ENCODE measurements around the gene GCHFR. TPM values are rescaled to one million over a fixed set of nuclear protein-coding genes. Genes with fewer than 3 reads are reported as not detected.

GCHFR gene
- total RNA-seq, 1 experiment from 2014 or later, result 59.2 TPM

DNA sequence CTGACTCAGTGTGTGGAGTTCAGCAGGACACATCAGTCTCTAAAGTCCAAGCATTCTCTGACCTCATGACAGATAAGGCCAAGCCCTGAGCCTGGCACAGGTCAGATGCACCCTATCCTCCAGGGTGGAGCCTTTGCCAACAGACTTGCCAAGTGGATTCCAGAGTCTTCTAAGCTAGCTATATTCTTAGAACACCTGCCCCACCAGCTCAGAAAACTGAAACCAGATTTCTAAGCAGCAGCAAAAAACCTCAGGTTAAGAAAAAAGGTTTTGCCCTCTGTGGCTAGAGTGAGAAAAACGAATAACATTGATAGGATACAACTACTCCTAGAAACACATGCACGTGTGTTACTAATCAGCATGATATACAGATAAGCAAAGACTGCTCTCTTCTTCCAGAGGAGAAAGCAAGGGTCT is 20.4 kb upstream of the GCHFR start:
- H3K27me3 ChIP-seq (replicated peaks; ENCODE audit: control insufficient read depth, insufficient read depth, low read length), result no peaks in the 10 kb centered on the region
- Mint-ChIP-seq H3K27ac (ENCODE audit: unreplicated experiment) (no peak overlapping the region), H3K27me3 (ENCODE audit: insufficient read depth, unreplicated experiment) (no peaks in the 10 kb centered on the region), H3K9me3 (ENCODE audit: unreplicated experiment) (no peaks in the 10 kb centered on the region), H3K4me3 (ENCODE audit: unreplicated experiment) (no peak overlapping the region), H3K36me3 (ENCODE audit: insufficient read depth, unreplicated experiment) (peaks cover 47% of the 10 kb centered on the region), H3K4me1 (ENCODE audit: low read depth, unreplicated experiment) (peaks cover 12% of the 10 kb centered on the region)
- H3K9me3 ChIP-seq, result no peaks in the 10 kb centered on the region
- intact Hi-C loops (cut with micrococcal nuclease; ENCODE audit: unreplicated experiment), result no loop called here
- H3K4me1 ChIP-seq, result peaks cover 15% of the 10 kb centered on the region
- H3K4me3 ChIP-seq (ENCODE audit: low read depth, low read length), result no peak overlapping the region
- TF ChIP-seq, protein P1, sequence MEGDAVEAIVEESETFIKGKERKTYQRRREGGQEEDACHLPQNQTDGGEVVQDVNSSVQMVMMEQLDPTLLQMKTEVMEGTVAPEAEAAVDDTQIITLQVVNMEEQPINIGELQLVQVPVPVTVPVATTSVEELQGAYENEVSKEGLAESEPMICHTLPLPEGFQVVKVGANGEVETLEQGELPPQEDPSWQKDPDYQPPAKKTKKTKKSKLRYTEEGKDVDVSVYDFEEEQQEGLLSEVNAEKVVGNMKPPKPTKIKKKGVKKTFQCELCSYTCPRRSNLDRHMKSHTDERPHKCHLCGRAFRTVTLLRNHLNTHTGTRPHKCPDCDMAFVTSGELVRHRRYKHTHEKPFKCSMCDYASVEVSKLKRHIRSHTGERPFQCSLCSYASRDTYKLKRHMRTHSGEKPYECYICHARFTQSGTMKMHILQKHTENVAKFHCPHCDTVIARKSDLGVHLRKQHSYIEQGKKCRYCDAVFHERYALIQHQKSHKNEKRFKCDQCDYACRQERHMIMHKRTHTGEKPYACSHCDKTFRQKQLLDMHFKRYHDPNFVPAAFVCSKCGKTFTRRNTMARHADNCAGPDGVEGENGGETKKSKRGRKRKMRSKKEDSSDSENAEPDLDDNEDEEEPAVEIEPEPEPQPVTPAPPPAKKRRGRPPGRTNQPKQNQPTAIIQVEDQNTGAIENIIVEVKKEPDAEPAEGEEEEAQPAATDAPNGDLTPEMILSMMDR (IDR thresholded peaks at IDR 0.05; ENCODE audit: insufficient read depth in 1 of 2, low read depth in 1 of 2, low read length in 1 of 2, severe bottlenecking in 1 of 2, unreplicated experiment in 1 of 2), result no peak
- DNase-seq, result peak in 1 of 2 experiments; percentile 9
- CTCF ChIA-PET, result interaction anchor here (1.0 to 2.4 kb wide), 2 partner anchors 151 to 199 kb away, joined by 4 to 9 read pairs; partner anchors contain the start of gene VPS18
- POLR2A ChIA-PET, result interaction anchor here (0.6 to 1.2 kb wide), 2 partner anchors 49 to 373 kb away, joined by 3 read pairs; partner anchors contain the start of gene INO80
- BruUV-seq (replicated peaks), result no TSS peak
- H3K36me3 ChIP-seq (ENCODE audit: control insufficient read depth, insufficient read depth, low read length), result 0 out of 2 replicates have a peak, but pooled peaks cover 1% of the 10 kb centered on the region

DNA sequence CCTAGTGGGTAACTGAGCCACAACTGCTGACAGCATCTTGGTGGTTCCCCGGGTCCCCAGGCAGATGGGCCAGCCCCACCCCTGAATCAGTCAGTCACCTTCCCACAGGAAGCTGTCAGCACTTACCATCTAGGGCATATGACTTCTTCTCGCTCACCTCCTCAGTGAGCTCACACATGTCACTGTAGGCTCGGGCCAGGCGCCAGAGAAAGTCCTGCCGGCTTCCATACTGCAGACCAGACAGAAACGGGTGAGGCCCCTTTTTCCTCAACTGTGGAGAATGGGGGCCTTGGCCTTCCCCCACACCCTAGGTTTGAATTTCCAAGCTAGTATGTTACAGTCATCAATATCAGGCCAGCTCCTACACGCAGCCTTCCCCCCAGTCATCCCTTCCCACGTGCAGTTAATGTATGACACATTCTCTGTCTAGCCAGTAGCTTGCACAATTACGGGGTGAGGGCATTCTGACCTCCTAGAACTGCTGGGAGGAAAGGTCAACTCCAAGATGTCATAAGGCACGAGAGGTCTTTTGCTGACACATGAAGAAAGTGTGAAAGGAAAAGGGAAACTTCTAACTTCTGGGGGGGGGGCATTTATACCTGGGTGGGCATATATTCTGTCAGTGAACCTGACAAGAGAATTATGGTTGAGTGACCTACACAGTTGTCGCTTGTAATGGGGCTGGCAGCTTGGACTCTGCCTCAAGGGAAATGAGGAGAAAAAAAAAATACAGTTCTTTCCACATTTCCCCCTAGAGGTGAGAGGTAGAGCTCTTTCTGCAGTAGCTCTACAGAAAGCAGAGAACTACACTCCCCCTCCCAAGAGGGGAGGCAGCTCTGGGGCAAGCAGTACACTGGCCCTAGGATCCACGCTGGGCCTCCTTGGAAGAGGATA is 19.7 kb upstream of the GCHFR start:
- Mint-ChIP-seq H3K27me3 (ENCODE audit: insufficient read depth, unreplicated experiment) (no peaks in the 10 kb centered on the region), H3K27ac (ENCODE audit: unreplicated experiment) (peak overlapping the region; percentile 39), H3K36me3 (ENCODE audit: insufficient read depth, unreplicated experiment) (peaks cover 47% of the 10 kb centered on the region), H3K4me1 (ENCODE audit: low read depth, unreplicated experiment) (peaks cover 12% of the 10 kb centered on the region), H3K9me3 (ENCODE audit: unreplicated experiment) (no peaks in the 10 kb centered on the region), H3K4me3 (ENCODE audit: unreplicated experiment) (no peak overlapping the region)
- Histone ChIP-seq H3K4me1 (peaks cover 15% of the 10 kb centered on the region), H3K27me3 (replicated peaks; ENCODE audit: control insufficient read depth, insufficient read depth, low read length) (no peaks in the 10 kb centered on the region), H3K36me3 (ENCODE audit: control insufficient read depth, insufficient read depth, low read length) (0 out of 2 replicates have a peak, but pooled peaks cover 1% of the 10 kb centered on the region), H3K9me3 (no peaks in the 10 kb centered on the region), H3K4me3 (ENCODE audit: low read depth, low read length) (no peak overlapping the region)
- POLR2A ChIA-PET, result interaction anchor here (0.6 to 1.2 kb wide), 3 partner anchors 50 to 372 kb away, joined by 3 to 9 read pairs (median 3); partner anchors contain the start of gene INO80
- peak; percentile 16 to 47 for DNase-seq
- TF ChIP-seq, protein P1 (IDR thresholded peaks at IDR 0.05; ENCODE audit: insufficient read depth in 1 of 2, low read depth in 1 of 2, low read length in 1 of 2, severe bottlenecking in 1 of 2, unreplicated experiment in 1 of 2), result peak; percentile 6 to 18
- intact Hi-C loops (cut with micrococcal nuclease; ENCODE audit: unreplicated experiment), result no loop called here
- BruUV-seq (replicated peaks), result no TSS peak
- CTCF ChIA-PET, result interaction anchor here (0.6 to 2.4 kb wide), 6 partner anchors 39 to 198 kb away, joined by 4 to 9 read pairs (median 5); partner anchors contain the start of gene VPS18

DNA sequence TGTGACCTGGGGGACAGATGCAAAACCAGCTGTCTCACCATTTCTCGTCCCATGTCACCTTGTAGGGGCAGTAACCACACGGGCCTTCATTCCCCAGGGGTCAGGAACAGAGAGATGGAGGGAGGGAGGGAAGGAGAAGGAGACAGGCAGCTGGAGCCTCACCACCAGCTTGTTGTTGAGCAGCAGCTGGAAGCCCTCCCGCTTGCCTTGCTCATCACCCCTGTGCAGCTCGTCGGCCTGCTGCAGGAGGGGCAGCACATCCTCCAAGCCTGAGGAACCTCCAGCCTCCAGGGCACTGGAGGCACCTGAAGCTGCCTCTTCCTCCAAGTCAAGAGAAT is 19.1 kb upstream of the GCHFR start:
- Mint-ChIP-seq H3K9me3 (ENCODE audit: unreplicated experiment) (no peaks in the 10 kb centered on the region), H3K27me3 (ENCODE audit: insufficient read depth, unreplicated experiment) (no peaks in the 10 kb centered on the region)

More for the DNA sequence above, 19.1 kb upstream of the GCHFR start:
- H3K27me3 ChIP-seq (replicated peaks; ENCODE audit: control insufficient read depth, insufficient read depth, low read length), result no peaks in the 10 kb centered on the region
- CTCF ChIA-PET, result interaction anchor here (0.6 to 2.4 kb wide), 5 partner anchors 38 to 155 kb away, joined by 4 to 9 read pairs (median 7); partner anchors contain the start of gene VPS18
- no peaks in the 10 kb centered on the region for H3K9me3 ChIP-seq
- 0 out of 2 replicates have a peak, but pooled peaks cover 1% of the 10 kb centered on the region for H3K36me3 ChIP-seq (ENCODE audit: control insufficient read depth, insufficient read depth, low read length)
- H3K4me1 Mint-ChIP-seq (ENCODE audit: low read depth, unreplicated experiment), result peaks cover 12% of the 10 kb centered on the region
- intact Hi-C loops (cut with micrococcal nuclease; ENCODE audit: unreplicated experiment), result no loop called here
- TF ChIP-seq, protein P1 (IDR thresholded peaks at IDR 0.05; ENCODE audit: insufficient read depth in 1 of 2, low read depth in 1 of 2, low read length in 1 of 2, severe bottlenecking in 1 of 2, unreplicated experiment in 1 of 2), result no peak
- POLR2A ChIA-PET, result no interaction called here
- no peak overlapping the region for H3K4me3 Mint-ChIP-seq (ENCODE audit: unreplicated experiment)
- no TSS peak for BruUV-seq (replicated peaks)
- peaks cover 47% of the 10 kb centered on the region for H3K36me3 Mint-ChIP-seq (ENCODE audit: insufficient read depth, unreplicated experiment)
- no peak overlapping the region for H3K4me3 ChIP-seq (ENCODE audit: low read depth, low read length)
- peaks cover 15% of the 10 kb centered on the region for H3K4me1 ChIP-seq
- DNase-seq, result peak in 1 of 2 experiments; percentile 19
- no peak overlapping the region for H3K27ac Mint-ChIP-seq (ENCODE audit: unreplicated experiment)

Data from Caco-2 (cell line).